GM18870 (cell line): ENCODE data around the gene CERS5.

Source experiments
- ATAC-seq: cut with Tn5 transposase; IDR thresholded peaks from one replicate; pipeline ENCODE4 v1.9.1; 2021; ENCODE audit warnings: moderate library complexity; ENCODE audit not compliant: unreplicated experiment

The CERS5 gene

DNA sequence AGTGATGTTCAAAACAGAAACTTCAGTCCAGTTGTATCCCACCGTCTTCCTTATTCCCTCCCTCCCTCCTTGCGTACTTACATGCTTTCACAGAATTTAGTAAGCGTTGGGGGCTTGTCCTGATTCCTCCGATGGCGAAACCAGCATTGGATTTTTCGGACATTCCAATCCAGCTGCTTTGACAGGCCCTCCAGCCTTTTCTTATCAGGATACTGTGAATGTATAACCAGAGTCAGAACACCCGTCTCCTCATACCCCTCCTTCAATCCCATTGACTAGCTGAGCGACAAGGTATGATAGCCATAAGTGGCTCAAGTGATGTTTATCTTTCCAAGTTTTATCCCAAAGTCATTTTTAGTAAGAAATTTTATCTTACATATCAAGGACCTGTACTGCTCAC is 24.2 kb downstream of the CERS5 start:
- no peak for ATAC-seq

DNA sequence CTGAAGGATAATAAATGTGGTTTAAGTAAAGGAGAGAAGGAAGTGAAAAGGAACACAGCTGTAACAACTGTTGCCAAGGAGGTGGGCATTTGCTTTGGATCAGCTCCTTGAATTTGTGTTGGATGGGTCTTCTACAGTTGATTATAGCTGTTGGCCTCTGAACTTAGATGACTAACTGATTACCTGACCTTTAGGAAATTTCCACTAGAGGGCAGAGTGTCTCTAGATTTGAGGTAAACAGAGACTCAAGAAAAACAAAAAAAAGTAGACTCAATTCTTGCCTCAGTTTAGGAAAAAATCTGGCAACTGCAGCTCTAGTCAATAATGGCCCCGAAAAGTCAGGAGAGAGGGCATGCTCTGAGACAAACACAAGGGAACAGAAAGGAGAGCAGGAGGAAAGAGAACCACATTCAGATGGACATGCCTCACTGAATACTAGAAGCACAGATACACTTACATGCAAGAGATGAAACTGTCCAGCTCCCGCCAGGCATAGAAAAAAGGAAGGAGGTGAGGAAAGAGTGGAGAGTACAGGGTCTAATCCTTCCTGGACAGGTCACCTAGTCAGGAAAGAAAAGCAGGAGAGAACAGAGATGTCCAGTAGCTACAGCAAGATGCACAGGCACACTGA is 34.5 kb downstream of the CERS5 start:
- ATAC-seq = no peak

DNA sequence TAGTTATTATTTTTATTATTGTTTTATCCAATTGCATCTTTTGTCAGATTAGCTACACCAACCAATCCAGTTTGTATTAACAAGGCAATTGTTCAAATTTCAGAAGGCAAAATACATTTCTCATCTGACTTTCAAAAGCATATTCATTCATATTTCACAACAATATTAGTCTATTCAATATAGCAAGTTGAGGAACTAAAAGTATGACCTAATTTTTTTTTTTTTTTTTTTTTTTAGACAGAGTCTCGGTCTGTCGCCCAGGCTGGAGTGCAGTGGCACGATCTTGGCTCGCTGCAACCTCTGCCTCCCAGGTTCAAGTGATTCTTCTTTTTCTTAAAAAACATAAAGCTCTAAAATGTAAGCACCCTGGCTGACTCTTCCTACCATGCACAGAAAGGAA is 37.9 kb downstream of the CERS5 start:
- ATAC-seq = no peak

DNA sequence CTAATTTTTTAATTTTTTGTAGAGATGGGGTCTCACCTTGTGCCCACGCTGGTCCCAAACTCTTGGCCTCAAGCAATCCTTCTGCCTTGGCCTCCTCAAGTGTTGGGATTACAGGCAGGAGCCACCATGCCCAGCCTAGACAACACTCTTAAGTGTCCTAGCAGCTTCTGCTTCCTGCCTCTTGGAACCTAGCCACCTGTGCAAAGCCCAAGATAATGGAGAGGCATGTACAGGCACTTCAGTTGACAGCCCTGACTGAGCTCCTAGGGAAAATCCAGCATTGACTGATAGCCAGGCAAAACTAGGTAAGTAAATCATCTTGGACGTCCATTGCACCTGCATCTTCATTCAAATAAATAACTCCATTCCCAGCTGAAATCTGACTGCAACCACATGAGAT is 39.6 kb downstream of the CERS5 start:
- ATAC-seq = no peak

DNA sequence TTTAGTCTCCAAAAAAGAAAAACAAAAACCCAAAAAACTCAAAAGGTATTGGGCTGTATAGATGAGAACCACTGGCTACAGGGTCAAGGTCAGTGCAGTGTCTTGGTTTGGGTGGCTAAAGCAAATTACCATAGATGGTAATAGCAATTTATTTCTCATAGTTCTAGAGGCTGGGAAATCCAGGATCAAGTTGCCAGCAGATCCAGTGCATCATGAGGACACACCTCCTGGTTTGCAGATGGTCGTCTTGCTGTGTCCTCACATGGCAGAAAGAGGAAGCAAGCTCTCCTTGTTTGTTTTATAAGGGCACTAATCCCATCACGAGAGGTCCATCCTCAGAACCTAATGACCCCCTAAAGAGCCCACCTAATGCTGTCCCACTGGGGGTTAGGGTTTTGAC is 44.0 kb downstream of the CERS5 start:
- ATAC-seq = no peak

DNA sequence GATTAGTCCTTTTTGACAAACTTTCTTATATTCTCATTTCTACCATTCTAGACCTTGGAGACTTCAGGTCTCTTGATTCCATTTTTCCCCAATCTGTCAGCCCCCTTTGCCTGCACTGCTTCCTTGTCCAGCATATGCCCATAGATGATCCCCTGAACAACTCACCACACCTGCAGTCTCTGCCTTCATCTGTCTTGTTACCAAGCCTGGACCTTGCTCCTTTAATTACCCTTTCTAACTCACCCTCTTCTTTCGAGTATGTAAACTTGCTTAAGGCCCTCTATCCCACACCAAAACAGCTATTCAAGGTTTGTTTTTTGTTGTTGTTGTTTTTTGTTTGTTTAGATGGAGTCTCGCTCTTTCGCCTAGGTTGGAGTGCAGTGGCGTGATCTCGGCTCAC is 45.5 kb downstream of the CERS5 start:
- ATAC-seq = no peak

DNA sequence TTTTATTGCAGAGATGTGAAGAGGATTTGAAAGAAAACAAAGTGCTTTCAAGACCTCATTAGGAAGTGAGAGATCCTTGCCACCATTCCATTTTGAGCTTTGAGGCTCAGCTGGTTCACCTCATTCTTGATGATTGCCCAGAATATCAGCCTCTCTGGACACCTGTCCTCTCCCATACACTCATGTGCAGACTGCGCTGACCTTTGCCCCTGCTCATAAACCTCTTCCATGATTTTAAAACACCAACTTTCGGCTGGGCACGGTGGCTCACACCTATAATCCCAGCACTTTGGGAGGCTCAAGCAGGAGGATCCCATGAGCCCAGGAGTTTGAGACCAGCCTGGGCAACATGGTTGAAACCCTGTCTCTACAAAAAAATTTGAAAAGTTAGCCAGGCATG is 46.2 kb downstream of the CERS5 start:
- no peak for ATAC-seq

DNA sequence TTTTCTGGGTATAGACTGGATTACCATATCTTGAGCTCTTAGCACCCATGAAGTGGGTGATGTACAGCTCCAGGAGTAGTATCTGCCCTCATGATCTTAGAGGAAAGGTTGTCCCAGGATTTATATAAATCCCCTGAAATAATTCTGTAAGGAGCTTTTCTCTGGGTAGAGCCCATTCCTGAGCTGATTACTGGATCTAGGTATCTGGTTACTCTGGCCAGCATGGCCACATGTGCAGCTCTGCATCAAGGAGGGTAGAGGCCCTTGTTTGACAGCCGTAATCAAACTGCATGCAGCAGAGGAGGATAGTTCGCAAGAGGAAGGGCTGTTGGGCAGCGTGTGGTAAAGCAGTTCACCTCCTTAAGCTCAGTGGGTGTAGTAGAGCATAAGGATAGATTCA is 46.6 kb downstream of the CERS5 start:
- ATAC-seq = no peak

DNA sequence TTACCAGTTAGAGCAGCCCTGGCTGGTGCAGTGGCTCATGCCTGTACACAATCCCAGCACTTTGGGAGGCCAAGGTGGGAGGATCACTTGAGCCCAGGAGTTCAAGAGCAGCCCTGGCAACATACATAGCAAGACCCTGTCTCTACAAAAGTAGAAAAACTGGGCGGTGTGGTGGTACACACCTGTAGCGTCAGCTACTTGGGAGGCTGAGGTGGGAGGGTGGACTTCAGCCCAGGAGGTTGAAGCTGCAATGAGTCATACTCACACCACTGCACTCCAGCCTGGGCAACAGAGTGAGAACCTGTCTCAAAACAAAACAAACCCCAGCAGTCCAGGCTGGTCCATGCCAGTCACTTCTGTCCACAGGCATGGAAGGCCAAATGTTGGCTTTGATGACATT is 47.8 kb downstream of the CERS5 start:
- ATAC-seq = no peak

DNA sequence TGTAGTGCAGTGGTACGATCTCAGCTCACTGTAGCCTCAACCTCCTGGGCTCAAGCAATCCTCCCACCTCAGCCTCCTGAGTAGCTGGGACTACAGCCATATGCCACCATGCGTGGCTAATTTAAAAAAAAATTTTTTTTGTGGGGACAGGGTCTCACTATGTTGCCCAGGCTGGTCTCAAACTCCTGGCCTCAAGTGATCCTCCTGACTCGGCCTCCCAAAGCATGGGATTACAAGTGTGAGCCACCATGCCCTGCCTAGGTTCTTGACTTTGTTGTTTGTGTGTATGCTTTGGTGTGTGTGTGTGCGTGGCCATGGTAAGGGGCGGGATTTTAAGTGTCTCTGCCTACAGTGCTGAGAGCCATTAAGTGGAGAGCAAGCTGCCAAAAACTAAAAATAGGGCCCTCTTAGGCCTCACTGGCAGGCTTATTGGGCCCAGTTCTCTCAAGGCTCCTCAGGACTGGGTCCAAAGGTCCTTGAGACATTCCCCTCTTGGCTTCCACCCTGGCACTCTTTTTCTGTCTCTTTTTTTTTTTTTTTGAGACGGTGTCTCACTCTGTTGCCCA is 50.0 kb downstream of the CERS5 start:
- ATAC-seq = no peak

DNA sequence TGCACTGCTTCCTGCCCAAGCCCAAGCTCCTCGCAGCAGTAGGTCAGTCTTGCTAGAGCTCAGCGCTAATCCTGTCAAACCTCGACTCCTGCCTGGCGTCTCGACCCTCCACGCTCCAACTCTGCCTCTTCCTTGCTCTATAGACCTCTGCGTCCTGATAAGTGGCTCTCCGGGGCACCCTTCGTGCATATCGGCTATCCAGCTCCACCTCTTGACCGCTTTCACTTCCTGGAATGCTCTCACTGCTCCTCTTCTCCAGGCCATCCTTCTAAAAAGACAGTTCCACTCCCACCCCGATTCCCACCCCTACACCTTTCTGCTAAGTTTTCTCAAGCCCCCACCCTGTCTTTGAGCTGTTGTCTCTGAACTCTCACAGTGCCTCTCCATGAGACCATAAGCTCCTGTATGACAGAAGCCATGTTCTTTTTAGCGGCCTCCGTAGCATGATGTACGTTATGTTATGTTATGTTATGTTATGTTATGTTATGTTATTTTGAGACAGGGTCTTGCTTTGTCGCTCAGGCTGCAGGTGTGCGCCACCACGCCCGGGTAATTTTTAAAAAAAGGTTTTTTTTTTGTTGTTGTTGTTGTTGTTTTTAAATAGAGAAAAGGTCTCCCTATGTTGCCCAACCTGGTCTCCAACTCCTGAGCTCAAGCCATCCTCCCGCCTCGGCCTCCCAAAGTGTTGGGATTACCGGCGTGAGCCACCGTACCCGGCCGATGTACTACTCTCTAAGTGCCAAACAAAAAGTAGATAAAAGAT is 54.5 kb downstream of the CERS5 start:
- ATAC-seq = no peak

DNA sequence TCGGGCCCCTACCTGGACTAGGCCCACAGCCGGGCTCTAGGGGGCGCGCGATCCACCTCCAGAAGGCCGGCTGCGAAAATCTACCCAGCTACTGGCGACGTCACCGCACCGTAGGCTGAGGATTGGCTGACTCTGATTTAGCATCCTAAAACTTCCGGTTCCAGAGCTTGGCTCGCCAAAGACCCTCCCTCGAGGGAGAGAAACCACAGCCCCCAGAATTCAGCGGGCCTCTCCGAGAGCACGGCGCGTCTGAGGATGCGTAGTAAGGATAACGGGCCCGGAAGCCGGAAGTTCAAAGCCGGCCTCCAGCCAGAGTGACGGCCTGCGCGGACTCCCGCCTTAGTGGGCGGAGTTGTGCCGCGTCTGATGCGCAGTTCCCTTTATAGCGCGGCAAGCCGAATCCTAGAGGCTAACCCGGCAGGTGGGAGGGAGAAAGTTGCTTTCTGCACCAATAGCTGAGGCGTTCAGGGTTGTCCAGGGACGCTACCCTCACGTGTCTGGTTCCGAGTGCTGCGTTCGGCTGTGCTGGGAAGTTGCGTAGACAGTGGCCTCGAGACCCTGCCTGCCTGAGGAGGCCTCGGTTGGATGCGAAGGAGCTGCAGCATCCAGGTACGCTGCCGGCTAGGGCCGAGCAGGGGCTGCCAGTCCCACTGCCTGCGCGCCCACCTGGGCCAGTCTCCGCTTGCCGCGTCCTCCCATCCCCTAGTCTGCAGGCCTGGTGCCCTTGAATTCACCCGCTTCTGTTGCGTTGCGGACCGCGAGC is 55.3 kb downstream of the CERS5 start, which contains the start of gene COX14:
Gene COX14, plus strand, starts transcription at position 544 of the 763 bp plus-strand sequence. CDS start 7,808 bp downstream, outside the sequence.
- ATAC-seq = peak; percentile 83

DNA sequence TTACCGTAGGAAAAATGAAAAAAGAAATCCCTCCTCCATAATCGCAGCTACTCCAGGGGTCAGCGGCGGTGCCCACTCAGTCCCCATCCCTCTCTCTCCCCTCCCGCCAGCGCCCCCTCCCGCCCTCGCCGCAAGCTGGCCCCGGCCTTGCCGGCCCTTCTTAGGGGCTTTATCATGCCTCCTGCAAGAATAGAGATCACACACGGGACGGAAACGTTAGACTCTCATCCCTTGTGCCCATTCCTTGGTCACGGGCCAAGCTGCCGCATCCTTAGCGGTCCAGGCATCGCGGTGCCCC is 55.8 kb downstream of the CERS5 start:
- no peak for ATAC-seq

DNA sequence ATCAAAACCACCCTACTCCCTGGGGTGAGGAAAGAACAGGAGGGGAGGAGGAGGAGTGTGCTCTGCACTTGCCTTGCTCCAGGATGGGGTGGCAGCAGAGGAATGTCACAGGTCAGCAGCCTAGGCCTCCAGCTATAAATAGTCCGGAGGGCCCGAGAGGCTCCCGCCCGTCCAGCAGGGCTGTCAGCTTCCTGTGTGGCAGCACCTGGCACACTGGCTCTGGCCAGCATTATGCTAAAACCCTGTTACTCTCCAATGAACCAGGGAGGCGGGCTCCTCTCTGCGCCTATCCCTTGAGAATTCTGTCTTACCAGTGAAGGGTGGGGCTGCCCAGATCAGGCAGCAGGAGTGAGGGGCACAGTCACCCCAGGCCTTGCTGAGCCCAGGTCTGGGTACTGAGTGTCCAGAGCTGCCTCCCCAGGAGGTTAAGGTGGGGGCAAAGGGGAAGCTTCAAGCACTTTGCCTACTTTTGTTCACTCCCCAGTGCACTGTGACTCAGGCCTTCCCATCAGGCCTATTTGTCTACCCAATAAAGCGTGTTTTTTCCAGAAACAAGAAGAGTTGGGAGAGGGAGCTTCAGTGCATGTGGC is 56.3 kb downstream of the CERS5 start:
- no peak for ATAC-seq

DNA sequence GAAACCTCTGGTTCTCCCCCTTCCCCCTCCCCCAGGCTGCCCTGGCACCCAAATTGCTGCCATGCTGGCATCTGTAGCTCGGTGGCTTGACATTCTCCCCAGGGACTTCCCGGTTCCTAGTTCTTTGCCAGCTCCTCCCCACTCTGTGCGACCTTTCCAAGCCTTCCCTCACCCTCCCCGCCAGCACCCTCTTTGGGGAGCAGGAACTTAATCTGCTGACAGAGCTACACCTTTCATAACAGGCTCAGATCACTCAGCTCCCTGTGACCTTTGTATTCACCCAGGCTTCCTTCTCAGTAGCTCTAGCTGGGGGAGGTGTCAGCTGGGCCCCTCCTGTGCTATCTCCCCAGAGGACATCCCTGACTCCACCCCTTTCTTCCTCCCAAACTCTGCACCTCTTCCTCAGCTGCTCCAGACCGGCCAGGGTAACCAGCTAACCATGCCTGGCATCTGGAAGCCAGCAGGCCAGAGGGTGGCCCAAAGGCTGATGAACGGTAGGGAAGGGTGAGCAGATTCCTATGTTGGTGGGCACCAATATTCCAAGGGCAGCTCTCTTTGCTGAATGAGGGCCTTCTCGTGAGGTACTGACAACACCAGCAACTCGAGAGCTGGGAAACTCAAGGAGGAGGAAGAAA is 56.9 kb downstream of the CERS5 start:
- no peak for ATAC-seq

DNA sequence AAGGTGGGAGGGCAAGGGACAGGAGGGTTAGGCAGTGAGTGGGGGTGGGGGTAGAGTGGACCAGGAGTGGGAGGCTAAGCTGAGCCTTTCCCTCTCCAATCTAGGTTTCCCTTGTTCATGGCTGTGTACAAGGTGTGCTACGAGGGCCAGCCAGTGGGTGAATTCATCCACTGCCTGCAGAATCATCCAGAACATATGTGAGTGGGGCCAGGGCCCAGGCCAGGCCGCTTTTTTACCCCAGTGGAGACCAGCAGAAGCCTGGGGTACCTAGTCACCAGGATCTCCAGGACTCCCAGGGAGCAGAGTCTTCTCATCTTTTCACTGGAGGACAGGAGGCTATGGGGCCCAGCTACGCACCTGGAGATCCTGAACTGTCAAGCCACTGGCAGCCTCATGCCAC is 57.9 kb downstream of the CERS5 start:
- ATAC-seq = no peak

DNA sequence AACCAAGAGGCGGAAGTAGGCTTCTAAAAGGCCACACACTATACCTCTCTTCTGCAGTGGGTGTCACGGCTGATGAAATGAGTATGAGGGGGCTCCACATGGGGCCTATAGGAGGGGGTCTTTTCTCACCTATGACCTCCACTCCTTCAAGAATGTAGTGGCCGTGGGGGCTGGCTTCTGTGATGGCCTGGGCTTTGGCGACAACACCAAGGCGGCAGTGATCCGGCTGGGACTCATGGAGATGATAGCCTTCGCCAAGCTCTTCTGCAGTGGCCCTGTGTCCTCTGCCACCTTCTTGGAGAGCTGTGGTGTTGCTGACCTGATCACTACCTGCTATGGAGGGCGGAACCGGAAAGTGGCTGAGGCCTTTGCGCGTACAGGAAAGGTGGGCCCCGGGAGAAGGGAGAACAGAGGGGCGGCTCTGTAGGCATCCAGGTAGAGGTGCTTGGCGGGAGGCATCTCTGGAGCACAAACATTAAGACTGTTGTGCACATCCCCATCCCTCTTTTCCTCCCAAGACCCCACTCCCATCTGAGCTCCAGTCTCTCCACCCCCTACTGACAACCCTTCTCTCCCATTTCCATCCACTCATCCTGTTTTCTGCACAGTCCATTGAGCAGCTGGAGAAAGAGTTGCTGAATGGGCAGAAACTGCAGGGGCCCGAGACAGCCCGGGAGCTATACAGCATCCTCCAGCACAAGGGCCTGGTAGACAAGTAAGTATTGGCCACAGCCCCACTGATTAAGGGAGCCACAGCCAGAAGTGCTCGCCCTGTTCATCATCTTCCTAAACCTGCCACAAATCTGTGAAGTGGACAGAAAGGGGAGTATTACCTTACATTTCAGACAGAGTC is 59.5 kb downstream of the CERS5 start:
- no peak for ATAC-seq

DNA sequence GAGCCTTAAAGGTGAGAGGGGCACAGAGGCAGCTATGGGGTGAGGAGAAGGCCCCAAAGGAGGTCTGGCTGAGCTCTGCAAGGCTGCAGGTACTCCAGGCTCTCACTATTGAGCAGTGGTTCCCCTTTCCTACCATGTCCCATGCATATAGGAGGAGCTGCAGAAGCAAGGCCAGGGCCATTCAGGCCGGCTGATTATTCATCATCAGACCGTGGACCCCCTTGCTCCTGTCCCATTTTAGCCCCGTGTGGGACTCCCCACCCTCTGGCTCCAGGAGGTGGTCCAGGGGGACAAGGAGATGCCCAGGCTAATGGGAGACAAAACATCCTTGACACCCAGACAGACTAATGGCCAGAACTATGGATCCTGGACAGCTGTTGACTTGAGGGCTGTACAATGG is 60.3 kb downstream of the CERS5 start:
- ATAC-seq = no peak

DNA sequence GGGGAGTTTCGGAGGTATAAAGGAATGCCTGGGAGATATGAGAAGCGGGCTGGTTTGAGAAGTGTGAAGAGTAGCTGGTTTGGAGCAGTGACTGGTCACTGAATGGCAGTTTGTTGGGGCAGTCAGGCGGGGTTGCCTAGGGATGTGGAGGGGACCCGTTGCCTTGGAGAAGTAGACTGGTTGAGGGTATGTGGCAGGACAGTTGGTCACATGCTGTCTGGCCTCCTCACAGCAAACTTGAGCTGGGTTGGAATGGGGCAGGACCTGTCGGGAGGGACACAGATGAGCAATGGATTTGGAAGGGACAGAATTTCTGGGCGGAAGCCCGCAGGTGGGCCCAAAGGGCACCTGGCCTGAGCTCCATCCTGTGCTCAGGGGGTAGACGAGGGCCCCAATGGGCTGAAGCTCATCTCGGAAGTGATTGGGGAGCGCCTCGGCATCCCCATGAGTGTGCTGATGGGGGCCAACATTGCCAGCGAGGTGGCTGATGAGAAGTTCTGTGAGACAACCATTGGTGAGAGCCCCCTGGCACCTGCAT is 61.2 kb downstream of the CERS5 start:
- no peak for ATAC-seq
